Cortex of kidney (tissue), 1 donor: ENCODE measurements around the gene CCNYL1.

ENCODE experiments used
- DNase-seq: peaks from one replicate; lab custom pipeline; 2025; lab: John Stamatoyannopoulos, UW

Gene CCNYL1

DNA sequence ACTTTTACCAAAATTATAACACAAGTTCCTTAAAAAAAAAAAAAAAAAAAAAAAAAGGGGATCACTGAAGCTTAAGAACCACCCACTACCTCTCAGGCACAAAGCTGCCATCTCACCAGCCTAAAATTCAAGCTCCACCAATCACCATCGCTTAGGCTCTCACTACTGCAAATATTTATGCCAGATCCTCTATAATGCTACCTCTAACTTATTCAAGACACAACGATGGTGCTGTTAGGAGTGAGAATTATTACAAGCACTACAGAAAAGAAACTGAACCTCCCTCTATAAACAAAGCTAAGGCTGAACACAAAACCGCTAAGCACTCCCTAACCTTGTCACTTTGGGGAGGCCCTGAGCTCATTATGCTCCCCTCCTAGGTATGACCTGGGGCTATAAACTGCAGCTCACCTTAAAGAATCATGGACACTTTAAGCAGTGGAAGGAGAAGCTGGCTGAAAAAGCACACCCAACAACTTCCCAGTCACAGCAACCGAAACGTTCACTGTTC, 54.7 kb downstream of the CCNYL1 start:
- DNase-seq: no peak

DNA sequence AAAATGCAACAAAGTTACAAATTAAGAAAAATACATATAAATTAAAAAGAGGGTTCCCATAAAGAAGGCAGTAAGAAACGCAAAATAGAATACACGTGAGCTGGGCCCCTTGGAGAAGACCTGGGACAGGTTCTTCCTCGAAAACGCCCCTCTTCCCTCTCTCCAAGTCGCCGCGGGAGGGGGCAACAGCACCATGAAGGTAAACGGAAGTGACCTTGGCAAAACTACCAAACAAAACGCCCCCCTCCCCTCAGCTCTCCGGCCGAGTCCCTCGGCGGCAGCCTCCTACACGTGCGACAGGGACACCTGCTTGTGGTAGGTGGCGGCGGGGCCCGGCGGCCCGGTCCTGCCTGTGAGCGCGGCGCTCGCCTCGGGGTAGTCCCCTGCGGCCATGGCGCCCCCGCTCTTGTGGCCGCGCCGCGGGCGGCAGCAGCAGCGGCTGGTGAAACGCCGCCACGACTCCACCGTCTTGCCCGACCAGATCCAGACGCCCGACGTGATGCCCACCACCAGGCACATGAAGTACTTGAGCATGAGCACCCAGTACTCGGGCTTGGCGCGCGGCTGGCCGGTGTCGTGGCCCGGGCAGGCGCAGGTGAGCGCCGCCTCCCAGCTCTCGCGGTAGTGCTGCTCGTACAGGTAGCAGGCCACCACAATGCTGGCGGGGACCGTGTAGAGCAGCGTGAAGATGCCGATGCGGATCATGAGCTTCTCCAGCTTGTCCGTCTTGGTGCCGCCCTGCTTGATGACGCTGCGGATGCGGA, 55.4 kb downstream of the CCNYL1 start:
- no peak for DNase-seq

DNA sequence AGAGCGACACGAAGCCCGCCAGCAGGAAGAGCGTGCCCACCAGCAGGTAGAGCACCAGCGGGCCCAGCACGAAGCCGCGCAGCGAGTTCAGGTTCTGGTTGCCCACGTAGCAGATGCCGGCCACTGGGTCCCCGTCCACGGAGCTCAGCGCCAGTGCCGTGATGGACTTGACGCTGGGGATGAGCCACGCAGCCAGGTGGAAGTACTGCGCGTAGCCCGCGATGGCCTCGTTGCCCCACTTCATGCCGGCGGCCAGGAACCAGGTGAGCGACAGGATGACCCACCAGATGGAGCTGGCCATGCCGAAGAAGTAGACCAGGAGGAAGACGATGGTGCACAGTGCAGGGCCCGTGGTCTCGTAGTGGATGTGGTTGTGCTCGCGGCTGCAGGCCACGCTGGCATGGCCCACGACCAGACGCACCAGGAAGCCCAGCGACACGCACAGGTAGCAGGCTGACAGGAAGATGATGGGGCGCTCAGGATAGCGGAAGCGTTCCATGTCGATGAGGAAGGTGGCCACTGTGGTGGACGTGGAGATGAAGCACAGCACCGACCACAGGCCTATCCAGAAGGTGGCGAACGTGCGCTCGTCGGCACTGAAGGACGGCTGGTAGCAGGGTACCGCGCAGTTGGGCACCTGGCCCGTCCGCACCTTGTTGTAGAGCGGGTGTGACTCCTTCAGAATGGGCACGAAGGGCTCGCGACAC, 56.2 kb downstream of the CCNYL1 start:
- DNase-seq: no peak

DNA sequence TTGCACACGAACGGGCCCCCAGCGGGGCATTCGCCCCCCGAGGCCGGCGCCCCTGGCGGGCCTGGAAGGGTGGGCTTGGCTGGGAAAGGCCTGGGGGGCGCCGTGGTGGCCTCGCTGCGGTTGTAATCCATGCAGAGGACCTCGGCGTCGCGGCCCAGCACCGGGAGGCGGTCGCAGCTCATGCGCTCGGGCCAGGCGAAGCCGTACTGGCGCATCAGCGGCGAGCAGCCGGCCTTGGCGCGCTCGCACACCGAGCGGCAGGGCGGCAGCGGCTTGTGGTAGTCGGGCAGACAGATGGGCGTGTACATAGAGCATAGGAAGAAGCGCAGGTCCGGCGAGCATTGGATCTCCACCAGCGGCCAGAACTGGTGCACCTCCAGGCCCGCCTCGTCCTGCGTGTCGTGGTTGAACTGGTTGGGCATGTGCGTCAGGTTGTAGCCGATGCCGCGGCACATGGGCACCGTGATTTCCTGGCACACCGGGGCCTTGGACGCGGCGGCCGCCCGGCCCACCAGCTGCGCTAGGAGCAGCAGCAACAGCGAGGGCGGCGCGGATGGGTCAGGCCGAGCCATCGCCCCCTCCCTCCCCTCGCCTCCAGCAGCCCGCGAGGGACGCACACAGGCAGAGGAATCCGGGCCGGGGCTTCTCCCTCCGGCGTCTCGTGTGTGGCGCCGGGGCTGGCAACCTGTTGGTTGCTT, 56.9 kb downstream of the CCNYL1 start:
- no peak for DNase-seq

DNA sequence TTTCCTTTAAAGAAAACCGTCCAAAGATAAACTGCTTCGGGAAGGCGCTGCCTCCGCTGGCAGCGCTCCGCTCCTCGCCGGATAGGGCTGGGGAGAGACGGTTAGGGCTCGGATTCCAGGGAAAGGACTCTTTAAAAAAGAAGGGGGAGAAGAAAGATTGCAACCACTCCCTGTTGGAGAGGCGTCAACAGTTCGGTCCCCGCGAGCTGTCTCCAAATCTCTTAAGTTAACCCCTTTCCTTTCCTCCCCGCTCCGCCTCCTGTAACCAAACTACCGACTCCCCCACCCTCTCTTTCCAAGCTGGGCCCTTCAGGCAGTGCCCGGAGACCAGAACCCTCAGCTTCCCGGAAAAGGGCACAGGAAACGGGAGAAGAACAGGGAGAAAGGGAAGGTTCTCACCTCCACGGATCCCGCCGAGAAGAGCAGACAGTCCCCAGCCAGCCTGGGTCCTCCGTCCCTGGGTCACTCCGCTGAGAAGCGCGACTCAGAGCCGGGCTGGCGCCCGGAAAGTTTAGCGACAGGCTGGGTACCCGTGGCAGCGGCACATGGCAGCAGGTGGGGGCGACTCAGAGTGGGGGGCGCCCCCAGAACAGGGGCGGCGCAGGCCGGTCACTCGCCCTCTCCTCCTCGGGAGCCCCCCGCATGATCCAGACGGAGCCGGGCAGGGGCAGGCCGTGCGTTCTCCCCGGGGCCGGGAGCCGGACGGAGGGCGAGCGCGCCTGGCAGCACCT, 57.6 kb downstream of the CCNYL1 start:
- DNase-seq: no peak

DNA sequence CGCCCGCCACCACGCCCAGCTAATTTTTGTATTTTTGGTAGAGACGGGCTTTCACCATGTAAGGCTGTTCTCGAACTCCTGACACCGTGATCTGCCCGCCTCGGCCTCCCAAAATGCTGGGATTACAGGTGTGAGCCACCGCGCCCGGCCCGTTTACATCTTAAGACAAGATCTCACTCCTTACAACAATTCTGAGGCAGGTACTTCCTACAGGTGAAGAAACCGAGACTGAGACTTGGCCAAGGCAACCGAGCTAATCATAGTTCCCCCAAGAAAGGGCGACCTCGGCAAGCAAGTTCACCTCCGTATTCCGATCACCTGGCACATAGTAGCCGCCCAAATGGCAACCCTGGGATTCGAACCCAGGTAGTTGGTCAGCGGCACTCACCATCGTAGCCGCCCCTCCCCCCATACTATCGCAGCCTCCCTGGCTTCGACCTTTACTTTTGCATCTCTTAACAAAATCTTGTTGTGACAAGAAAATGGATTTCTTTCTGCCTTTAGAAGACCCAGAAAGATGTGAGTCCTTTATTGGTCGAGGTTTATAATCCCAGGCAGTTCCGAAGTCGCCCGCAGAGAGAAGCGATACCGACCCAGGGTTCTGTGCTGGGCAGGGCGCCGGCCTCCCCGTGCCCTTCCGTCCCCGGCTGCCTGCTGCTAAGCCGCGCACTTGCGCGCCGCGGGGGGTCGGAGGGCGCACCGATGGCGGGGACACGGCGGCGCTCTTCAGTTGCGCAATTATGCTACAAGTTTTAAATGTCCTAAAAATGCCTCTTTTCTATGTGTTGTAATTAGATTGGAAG, 59.4 kb downstream of the CCNYL1 start:
- no peak for DNase-seq

DNA sequence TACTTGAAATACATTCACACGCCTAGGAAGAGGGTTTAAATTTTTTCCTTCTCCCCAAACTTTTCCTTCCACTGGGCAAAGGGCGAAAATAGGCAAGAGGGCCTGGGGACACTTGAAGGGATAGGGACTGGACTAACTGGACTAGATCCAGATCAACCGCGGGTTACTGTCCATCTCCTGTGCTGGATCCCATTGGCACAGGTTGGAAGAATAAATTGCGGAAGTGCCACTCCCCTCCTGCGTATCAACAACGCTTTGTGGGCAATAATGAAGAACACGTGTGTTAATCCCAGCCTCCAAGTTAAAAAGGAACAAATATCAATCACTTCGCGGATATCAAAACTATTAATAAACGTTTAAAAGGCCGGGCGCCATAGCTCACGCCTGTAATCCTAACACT, 60.0 kb downstream of the CCNYL1 start:
- no peak for DNase-seq

DNA sequence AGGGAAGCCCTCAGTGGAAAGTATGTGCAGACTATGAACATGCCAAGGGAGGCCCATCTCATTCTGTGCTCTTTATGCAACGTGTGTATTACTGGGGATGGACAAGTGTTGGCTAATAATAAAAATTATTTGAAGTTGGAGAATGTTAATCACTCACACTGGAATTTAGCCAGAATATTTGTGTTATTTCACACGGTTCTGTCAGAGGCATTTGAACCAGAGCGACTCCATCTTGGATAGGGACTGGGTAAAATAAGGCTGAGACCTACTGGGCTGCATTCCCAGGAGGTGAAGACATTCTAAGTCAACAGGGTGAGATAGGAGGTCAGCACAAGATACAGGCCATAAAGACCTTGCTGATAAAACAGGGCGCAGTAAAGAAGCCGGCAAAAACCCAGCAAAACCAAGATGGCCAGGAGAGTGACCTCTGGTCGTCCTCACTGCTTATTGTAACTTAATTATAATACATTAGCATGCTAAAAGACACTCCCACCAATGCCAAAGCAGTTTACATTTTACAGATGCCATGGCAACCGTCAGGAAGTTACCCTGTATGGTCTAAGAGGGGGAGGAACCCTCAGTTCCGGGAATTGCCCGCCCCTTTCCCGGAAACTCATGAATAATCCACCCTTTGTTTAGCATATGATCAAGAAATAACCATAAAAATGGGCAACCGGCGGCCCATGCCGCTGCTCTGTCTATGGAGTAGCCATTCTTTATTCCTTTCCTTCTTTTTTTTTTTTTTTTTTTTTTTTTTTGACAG, 60.8 kb downstream of the CCNYL1 start:
- DNase-seq: no peak

DNA sequence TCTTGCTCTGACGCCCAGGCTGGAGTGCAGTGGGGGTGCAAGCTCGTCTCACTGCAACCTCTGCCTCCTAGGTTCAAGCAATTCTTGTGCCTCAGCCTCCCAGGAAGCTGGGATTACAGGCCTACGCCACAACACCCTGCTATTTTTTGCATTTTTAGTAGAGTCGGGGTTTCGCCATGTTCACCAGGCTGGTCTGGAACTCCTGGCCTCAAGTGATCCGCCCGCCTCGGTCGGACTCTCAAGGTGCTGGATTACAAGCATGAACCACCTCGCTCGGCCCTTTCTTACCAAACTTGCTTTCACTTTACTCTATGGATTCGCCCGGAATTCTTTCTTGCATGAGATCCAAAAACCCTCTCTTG, 61.4 kb downstream of the CCNYL1 start:
- DNase-seq: no peak

DNA sequence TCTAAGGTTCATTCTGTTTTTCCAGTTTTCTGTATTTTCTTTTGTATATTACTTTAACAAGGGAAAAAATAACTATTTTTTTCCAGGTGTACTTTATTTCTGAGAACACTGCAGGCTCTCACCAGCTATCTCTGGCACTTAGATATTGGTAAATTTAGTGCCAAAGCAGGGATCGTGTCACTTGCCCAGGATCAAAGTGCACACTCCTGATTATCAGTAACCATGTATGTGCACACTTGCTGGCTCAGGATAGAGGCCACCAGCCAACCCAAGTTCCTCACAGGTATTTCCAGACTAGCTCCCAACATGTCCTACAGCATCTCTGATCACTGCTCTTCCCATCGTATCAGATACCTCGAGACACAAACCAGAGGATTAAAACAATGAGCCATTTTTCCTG, 64.0 kb downstream of the CCNYL1 start:
- no peak for DNase-seq

DNA sequence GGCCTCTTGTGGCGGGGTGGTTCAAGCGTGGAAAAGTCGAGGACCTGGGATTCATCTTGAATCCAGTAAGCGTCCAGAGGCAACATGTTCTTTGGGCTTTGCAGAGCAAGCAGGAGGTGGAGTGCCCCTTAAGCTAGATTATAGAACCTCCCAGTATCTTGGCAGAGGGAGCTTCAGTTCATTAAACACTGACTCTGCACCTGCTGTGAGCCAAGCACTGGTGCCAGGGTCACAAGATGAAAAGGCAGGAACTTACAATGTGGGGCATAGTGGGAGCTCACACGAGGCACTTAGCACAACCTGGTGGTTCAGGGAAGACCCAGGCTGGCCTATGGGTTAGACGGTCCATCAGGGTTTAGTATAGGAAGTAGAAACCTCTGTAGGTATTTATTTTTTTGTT, 65.7 kb downstream of the CCNYL1 start:
- no peak for DNase-seq

DNA sequence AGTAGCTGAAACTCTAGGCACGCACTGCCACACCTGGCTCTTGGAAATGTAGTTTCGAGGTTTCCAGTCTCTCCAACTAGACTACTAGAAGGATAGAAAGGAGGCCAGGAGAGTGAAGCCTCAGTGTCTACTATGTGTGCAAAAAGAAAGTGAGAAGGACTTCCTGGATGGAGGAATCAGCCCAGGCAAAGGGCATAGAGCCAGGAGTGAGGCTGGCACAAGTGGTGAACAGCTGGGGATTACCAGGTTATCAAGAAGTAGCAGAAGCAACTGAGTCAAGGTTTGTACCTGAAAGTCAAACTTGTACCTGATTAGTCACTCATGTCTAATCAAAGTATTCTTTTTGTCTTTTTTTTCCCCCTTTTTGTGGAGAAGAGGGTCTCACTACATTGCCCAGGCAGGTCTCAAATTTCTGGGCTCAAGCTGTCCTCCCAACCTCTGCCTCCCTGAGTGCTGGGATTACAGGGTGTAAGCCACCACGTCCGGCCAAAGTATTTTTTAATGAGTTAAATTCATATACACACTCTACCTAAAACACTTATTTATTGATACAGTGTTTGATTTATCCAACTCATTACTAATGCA, 67.0 kb downstream of the CCNYL1 start:
- DNase-seq: no peak

DNA sequence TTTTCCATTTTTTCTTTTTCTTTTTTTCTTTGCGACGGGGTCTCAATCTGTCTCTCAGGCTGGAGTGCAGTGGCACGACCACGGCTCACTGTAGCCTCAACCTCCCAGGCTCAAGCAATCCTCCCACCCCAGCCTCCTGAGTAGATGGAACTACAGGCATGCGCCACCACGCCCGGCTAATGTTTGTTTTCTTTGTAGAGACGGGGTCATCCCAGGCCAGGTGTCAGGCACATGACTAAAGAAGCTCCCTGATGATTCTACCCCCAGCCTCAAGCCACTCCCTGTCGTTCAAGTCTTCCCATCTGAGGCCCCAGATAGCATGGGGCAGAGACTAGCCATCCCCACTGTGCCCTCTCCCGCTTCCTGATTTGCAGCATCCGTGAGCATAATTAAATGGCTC, 68.1 kb downstream of the CCNYL1 start:
- DNase-seq: no peak

DNA sequence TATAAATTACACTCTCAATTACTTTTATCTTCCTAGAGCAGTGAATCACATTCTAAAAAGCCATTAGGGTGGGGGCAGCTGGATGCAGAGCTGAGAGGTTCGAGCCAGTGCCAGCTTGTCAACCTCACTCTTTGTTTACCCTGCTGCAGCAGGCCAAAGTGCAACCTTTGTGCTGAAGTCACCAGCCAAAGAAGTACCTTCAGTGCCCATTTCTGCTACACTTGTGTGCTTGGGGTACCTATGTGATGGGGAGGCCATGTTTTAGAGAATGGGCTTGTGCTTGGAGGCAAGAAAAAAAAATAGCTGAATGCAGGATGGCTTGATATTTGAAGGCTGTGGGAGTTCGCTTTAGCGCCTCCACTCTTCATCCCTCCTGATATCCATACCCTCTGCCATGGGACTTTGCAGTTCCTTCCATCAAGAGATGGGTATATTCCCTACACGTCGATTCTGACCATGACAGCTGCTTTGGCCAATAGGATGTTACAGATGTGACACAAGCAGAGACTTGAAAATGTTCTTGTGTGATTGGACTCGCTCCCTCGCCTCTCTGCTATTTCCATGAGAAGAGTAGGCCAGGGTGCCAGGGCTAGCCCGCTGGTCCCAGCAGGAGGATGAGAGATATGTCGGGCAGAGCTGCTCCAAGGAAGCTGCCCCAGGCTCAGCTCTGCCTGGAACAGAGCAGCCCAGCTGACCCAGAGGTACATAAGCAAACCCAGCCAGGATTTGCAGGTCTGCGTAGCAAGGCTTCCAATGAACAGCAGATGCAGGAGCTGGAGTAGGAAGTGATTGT, 71.0 kb downstream of the CCNYL1 start:
- no peak for DNase-seq

DNA sequence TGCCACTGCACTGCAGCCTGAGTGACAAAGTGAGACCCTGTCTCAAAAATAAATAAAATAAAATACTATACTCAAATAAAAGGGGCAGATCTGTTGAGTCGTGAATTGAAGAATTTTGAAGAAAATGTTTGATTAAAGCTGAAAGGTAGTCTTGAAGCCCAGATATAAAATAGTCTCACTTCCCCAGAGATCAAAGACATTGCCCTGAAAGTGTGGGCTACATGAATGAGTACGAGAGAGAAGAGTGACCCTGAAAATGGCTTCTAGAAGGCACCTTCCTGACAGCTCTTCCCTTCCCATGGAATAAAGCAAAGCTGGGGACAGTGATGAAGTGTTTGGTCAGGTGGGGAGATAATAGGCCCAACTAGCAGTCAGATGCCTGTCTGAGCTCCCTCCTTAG, 72.1 kb downstream of the CCNYL1 start:
- DNase-seq: no peak

DNA sequence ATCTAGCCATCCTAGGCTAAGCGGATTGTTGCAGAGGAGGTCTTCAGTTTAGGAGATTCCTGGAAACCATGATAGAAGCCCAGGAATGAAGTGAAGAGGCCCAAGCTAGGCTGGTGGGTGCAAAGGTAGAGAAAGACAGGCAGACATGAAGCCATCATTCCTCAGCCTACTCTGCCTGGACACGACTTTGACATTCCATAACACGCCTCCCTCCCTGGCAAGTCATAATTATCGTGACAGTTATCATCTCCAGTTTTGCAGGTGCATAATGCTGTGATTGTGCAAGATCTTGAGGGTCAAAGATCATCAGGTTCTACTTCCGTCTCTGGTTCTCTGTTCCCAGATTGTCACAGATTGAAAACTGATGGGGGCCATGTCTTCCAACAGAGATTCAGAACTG, 73.5 kb downstream of the CCNYL1 start:
- DNase-seq: no peak

DNA sequence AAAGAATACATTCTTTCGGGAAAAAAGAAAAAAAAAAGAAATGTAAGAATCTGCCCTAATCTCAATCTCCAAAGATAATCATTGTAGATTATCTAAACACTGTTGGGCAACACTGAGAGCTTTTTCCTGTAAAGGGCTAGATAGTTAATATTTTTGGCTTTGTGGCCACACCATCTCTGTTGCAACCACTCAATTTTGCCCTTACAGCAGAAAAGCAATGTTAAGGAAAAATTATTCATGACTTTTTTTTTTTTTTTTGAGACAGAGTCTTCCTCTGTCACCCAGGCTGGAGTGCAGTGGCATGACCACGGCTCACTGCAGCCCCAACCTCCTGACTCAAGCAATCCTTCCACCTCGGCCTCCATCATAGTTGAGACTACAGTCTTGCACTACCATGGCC, 75.6 kb downstream of the CCNYL1 start:
- no peak for DNase-seq

DNA sequence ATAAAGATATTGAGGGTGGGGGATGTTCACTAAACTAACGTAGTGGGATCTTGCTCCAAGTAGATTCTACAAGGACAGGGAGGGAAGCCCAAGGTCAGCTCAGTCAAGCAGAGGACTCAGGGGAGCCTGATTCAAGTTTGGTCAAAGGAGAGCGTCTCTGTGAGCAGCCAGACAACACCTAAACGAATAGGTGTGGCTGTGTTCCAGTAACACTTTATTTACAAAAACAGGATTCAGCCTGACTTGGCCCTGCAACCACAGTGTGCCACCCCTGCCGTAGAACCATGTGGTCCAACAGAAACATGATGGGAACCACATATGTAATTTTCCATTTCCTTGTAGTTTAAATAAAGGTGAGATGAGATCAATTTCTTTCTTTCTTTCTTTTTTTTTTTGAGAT, 76.4 kb downstream of the CCNYL1 start:
- DNase-seq: no peak

DNA sequence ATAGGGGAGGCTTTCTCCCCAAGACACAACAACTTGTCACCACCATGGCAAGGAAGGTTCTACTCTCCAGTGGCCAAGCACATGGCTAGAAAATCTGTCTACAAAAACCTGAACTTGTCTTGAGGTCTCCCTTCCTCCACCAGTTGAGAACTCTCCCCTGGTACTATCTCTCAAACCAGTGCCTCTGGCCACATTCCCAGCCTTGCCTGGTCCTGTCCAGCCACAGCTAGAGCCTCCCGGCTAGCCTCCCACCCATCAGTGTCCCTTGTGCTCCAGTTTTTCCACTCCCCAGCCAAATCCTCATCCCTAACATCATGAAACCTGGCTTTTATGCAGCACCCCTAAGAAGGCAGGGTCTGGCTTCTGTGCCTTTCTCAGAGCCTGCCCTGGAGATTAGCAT, 79.5 kb downstream of the CCNYL1 start:
- no peak for DNase-seq
